WTC11 (cell line): ENCODE results near the gene ESRRG. TPM values are rescaled to one million over a fixed set of nuclear protein-coding genes. Genes with fewer than 3 reads are reported as not detected.

Experiments used
- ATAC-seq: fragments of 200-7000 bp; cut with Tn5 transposase; 2 replicates; pipeline ENCODE4 v1.10.0; 2021; ENCODE audit warnings: mild to moderate bottlenecking, moderate library complexity
- CTCF ChIA-PET: fragments of 300-600 bp; sonication (Branson Sonifier 250); formaldehyde crosslinking; loops from one replicate; lab custom pipeline; 2021; ENCODE audit warnings: antibody characterized with exemption; lab: Charles Lee
- POLR2A ChIA-PET: fragments of 350-600 bp; sonication (Branson Sonifier 250); formaldehyde crosslinking; loops from one replicate; lab custom pipeline; 2021; ENCODE audit warnings: antibody characterized with exemption; lab: Charles Lee
- DNase-seq: peaks from one replicate; pipeline ENCODE4 v3.0.0; 2021; ENCODE audit warnings: low spot score
- H3K27ac Mint-ChIP-seq: 2 replicates; pipeline ENCODE4 v1.8.0; 2021; ENCODE audit warnings: mixed read lengths
- H3K27me3 Mint-ChIP-seq: 2 replicates; pipeline ENCODE4 v1.8.0; 2021; ENCODE audit warnings: low read depth, mild to moderate bottlenecking, moderate library complexity, mixed read lengths
- H3K36me3 Mint-ChIP-seq: 2 replicates; pipeline ENCODE4 v1.8.0; 2021; ENCODE audit warnings: mixed read lengths
- H3K4me1 Mint-ChIP-seq: 2 replicates; pipeline ENCODE4 v1.8.0; 2022; ENCODE audit warnings: mixed read lengths
- H3K4me3 Mint-ChIP-seq: 2 replicates; pipeline ENCODE4 v1.8.0; 2021; ENCODE audit warnings: mild to moderate bottlenecking, moderate library complexity, mixed read lengths
- H3K9me3 Mint-ChIP-seq: 2 replicates; pipeline ENCODE4 v1.8.0; 2021; ENCODE audit warnings: mixed read lengths
- AFF4 ChIP-seq: sonication (generic); formaldehyde crosslinking; IDR thresholded peaks from 2 replicates; pipeline ENCODE4 v1.8.1; 2023; ENCODE audit warnings: mild to moderate bottlenecking, missing genetic modification reagents, borderline replicate concordance
- CTCF ChIP-seq: fragments of 200-600 bp; IDR thresholded peaks from 2 replicates; pipeline ENCODE4 v1.8.0; 2022; ENCODE audit warnings: antibody characterized with exemption
- FOXJ3 ChIP-seq: sonication (generic); formaldehyde crosslinking; IDR thresholded peaks from 2 replicates; pipeline ENCODE4 v1.9.0; 2021; ENCODE audit warnings: missing genetic modification reagents, mild to moderate bottlenecking, borderline replicate concordance
- FOXP4 ChIP-seq: sonication (generic); formaldehyde crosslinking; IDR thresholded peaks from 2 replicates; pipeline ENCODE4 v1.8.0; 2022; ENCODE audit warnings: mild to moderate bottlenecking, missing genetic modification reagents
- GABPB1 ChIP-seq: sonication (generic); formaldehyde crosslinking; IDR thresholded peaks from 2 replicates; pipeline ENCODE4 v1.8.1; 2023; ENCODE audit warnings: mild to moderate bottlenecking, missing genetic modification reagents
- MXD4 ChIP-seq: fragments of 250-450 bp; sonication (Bioruptor Pico); IDR thresholded peaks from 2 replicates; pipeline ENCODE4 v1.8.0; 2021; ENCODE audit warnings: mild to moderate bottlenecking, moderate library complexity, borderline replicate concordance
- NFATC4 ChIP-seq: fragments of 250-450 bp; sonication (Bioruptor Pico); IDR thresholded peaks from 2 replicates; pipeline ENCODE4 v1.9.0; 2021; ENCODE audit warnings: mild to moderate bottlenecking
- NR2C2 ChIP-seq: sonication (generic); formaldehyde crosslinking; IDR thresholded peaks from 2 replicates; pipeline ENCODE4 v1.8.0; 2022; ENCODE audit warnings: mild to moderate bottlenecking, missing genetic modification reagents
- PRDM15 ChIP-seq: sonication (generic); formaldehyde crosslinking; IDR thresholded peaks from 2 replicates; pipeline ENCODE4 v1.8.0; 2022; ENCODE audit warnings: missing genetic modification reagents
- PREB ChIP-seq: sonication (generic); formaldehyde crosslinking; IDR thresholded peaks from 2 replicates; pipeline ENCODE4 v1.8.1; 2022; ENCODE audit warnings: mild to moderate bottlenecking, missing genetic modification reagents, moderate library complexity, borderline replicate concordance
- SMAD3 ChIP-seq: sonication (generic); formaldehyde crosslinking; IDR thresholded peaks from 2 replicates; pipeline ENCODE4 v1.8.0; 2022; ENCODE audit warnings: missing genetic modification reagents, mild to moderate bottlenecking, borderline replicate concordance
- SMAD4 ChIP-seq: sonication (generic); formaldehyde crosslinking; IDR thresholded peaks from 2 replicates; pipeline ENCODE4 v1.8.0; 2022; ENCODE audit warnings: mild to moderate bottlenecking, missing genetic modification reagents
- SOX15 ChIP-seq: fragments of 250-450 bp; sonication (Bioruptor Pico); IDR thresholded peaks from 2 replicates; pipeline ENCODE4 v1.9.0; 2021; ENCODE audit warnings: mild to moderate bottlenecking
- ZNF317 ChIP-seq: sonication (generic); formaldehyde crosslinking; IDR thresholded peaks from 2 replicates; pipeline ENCODE4 v1.8.1; 2023; ENCODE audit warnings: low read depth, mild to moderate bottlenecking, moderate library complexity, missing genetic modification reagents, borderline replicate concordance
- total RNA-seq: library from RNA; stranded (reverse); gene quantifications from 3 replicates; pipeline ENCODE4 v1.2.3, GENCODE V29; 2021

The ESRRG gene
- total RNA-seq, 1 experiment from 2014 or later = 2.3 TPM

DNA sequence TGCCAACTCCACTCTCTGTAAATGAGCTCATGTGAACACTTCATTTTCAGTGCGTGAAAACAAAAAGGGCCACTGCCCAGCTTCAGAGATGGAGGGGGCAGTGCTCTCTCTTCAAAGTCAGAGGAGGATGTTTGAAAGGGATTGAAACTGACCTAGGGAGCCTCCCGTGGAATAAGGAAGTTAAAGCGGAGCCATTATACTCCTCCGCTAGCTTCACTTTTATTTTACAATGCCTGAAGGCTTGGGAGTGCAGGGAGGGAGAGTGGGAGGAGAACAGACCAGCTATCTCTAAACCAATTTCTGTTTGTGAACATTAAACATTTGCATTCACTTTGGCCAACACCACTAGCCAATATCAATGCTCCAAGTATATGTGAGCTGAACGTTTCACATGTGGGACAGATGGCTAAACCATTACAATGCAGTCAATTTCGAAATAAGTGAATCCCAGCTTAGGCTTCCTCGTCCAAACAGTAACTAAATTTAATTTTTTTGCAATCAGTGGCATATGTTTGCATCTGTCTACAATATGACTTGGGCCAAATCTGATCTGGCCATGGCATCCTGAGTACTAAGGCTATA, 126.9 kb downstream of the ESRRG start:
- ChIA-PET POLR2A (no interaction called here), CTCF (interaction anchor here (0.6 kb wide), 1 partner anchor 71 kb away, joined by 3 read pairs; no protein-coding TSS in a partner anchor)
- DNase-seq (no peak), ATAC-seq (peak; percentile 38)
- Mint-ChIP-seq H3K4me1 (peaks cover 43% of the 10 kb centered on the region), H3K36me3 (no peaks in the 10 kb centered on the region), H3K27ac (no peak overlapping the region), H3K9me3 (no peaks in the 10 kb centered on the region), H3K4me3 (no peak overlapping the region)
- TF ChIP-seq FOXJ3 (CRISPR knock-in tag) (no peak), GABPB1 (no peak), FOXP4 (CRISPR knock-in tag) (no peak), PRDM15 (CRISPR knock-in tag) (no peak), SMAD3 (no peak), CTCF (no peak), NFATC4 (CRISPR knock-in tag) (no peak), MXD4 (CRISPR knock-in tag) (no peak), PREB (no peak), SOX15 (CRISPR knock-in tag) (no peak), NR2C2 (CRISPR knock-in tag) (no peak), AFF4 (CRISPR knock-in tag) (no peak), ZNF317 (CRISPR knock-in tag) (no peak), SMAD4 (CRISPR knock-in tag) (no peak)
- TF ChIP-seq, all 79 proteins: peak for 0
- peaks cover 2% of the 10 kb centered on the region; the same call in 1 of the 2 replicates for H3K27me3 Mint-ChIP-seq
